HG03558 (cell line): ENCODE data around the gene CFAP221.

Experiments used
- ATAC-seq: cut with Tn5 transposase; IDR thresholded peaks from one replicate; pipeline ENCODE4 v1.9.1; 2021; ENCODE audit warnings: moderate number of reproducible peaks; ENCODE audit not compliant: unreplicated experiment; ENCODE audit errors: extremely low read depth

The CFAP221 gene

DNA sequence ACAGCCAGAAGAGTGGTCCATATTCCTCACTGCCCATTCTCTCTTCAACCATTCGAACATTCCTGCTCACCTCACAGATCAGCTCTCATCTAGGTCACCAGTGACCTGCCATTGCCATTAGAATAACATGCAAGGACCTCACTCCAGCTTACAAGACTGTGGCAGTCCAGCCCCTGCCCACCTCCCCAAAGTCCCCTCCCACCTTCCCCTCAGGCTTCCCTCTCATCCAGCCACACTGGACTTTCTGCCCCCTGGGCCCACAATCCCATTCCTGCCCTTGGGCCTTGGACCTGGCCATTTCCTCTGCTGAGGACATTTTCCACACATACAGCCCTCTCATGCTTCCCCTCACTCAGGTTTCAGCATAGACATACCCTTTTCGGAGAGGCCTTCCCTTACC is 129.5 kb downstream of the CFAP221 start:
- ATAC-seq = no peak

DNA sequence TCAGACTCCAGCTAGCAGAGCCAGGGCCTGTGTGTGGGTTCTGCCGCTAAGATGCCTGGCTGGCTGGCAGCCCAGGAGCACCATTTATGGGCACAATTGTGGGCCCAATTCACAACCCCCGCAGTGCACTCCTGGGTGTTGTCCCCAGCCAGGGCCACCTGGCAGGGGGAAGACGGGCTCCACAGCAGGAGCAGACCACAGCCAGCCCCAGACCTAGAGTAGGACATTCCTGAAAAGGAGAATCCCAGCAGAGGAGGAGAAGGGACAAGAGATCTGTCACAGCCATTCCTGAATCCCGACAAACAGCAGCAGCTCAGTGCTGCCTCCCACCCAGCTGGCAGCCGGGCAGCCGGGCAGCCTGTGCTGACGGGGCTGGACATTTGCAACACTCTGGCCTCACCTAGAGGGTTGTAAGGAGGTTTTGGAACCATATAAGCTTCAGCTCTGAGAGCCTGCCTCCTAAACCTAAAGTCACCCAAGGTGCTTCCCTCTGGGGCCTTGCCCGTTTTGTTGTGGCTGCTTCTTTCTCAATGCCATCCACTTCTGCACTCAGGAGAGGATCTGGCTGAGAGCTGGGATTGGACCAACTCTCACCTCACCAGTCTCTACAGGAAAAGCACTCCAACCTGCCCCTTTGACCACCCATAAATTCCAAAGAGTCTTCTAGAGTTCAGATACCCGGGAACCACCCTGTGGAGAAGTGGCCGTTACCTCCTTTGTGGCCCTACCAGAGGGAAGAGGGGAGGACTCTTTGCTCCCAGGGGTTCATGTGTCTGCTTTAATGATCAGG is 130.7 kb downstream of the CFAP221 start:
- ATAC-seq = no peak

DNA sequence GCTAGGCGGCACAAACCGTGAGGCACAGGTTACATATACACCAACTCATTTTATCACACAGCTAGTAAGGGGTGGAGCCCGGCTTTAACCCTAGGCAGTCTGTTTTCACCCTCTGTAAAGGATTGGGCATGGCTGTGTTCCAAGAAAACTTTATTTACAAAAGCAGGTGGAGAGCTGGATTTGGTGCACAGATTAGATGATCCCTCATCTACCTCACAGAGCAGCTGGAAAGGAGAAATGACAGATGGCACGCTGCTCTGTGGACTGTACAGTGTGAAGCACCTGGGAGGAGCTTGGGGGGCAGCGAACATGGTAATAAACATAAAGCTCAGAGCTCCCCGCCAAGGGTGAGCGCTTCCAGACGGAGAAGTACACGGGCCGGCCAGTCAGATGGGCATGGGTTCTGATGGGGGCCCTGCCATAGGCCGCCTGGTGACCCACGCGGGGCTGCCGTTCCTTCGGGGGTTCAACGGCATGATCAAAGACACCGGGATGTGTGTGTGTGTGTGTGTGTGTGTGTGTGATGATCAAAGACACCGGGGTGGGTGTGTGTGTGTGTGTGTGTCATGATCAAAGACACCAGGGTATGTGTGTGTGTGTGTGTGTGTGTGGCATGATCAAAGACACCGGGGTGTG is 133.9 kb downstream of the CFAP221 start:
- ATAC-seq = no peak

DNA sequence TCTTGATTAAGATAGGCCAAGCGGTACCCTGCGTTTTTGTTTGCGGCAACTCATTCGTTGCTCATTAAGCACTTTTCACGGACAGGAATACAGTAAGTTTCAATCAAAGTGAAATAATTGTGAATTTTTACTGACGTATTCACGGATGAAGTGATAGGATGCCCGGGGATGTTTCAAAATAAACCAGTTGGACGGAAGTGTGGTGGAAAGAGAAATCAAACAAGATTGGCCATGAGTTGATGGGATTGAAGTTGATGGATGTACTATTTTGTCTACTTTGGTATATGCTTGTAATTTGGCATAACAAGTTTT is 135.2 kb downstream of the CFAP221 start:
- no peak for ATAC-seq

DNA sequence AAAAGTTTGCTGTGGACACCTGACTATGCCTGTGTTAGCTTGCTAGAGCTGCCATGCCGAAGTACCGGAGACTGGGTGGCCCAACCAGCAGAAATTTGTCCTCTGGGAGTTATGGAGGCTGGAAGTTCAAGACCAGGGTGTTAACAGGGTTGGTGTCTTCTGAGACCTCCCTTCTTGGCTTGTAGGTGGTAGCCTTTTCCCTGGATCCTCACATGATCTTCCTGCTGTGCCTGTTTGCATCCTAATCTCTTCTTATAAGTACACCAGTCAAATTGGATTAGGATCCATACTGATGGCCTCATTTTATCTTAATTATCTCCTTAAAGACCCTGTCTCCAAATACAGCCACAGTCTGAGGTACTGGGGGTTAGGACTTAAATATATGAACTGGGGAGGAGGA is 135.6 kb downstream of the CFAP221 start:
- no peak for ATAC-seq

DNA sequence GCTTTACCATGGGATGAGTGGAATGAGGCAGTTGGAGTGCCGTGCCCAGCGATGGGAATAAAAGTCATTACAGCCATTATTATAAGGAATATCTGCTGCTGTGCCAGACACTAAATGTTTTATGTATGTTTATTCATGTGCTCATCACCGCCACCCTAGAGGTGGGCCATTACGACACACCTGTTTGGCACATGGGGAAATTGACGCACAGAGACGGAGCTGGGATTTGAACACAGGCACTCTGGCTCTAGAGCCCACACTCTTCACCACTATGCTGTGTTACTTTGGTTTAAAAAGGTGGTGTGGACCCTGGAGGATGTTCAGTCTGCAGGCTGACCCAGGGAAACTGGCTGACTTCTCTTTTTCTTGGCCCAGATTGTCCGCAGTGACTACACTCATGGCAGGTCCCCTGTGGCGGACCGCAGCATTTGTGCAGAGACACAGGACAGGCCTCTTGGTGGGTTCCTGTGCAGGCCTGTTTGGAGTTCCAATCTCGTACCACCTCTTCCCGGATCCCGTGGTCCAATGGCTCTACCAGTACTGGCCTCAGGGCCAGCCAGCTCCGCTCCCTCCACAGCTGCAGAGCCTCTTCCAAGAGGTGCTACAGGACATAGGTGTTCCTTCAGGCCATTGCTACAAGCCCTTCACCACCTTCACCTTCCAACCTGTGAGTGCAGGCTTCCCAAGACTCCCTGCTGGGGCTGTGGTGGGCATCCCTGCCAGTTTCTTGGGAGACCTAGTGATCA is 136.4 kb downstream of the CFAP221 start:
- ATAC-seq = no peak

DNA sequence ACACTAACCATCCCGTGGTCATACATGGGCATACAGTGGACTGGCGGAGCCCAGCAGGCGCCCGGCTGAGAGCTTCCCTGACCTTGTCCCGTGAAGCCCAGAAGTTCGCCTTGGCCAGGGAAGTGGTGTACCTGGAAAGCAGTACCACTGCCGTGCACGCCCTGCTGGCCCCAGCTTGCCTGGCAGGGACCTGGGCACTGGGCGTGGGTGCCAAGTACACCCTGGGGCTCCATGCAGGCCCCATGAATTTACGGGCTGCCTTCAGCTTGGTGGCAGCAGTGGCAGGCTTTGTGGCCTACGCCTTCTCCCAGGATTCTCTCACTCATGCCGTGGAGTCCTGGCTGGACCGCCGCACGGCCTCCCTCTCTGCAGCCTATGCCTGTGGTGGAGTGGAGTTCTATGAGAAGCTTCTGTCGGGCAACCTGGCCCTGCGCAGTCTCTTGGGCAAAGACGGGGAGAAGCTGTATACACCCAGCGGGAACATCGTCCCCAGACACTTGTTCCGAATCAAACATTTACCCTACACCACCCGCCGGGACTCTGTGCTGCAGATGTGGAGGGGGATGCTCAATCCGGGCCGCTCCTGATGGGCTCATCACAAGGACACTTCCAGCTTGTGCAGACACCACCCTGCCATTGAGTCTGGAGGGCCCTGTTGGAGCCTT is 137.1 kb downstream of the CFAP221 start:
- no peak for ATAC-seq

DNA sequence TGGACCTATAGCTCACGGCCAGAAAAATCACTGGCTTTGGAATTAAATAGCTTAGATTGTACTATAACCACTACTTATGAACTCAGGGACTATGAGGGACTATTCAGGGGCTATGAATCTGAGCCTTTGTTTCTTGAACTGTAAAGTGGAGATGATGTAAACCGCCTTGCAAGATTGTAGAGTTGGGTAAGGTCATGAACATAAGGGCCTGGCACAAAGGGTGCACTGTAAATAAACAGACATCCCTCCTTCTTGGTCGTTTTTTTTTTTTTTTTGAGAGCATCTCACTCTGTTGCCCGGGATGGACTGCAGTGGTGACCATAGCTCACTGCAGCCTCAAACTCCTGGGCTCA is 137.6 kb downstream of the CFAP221 start:
- ATAC-seq = no peak

DNA sequence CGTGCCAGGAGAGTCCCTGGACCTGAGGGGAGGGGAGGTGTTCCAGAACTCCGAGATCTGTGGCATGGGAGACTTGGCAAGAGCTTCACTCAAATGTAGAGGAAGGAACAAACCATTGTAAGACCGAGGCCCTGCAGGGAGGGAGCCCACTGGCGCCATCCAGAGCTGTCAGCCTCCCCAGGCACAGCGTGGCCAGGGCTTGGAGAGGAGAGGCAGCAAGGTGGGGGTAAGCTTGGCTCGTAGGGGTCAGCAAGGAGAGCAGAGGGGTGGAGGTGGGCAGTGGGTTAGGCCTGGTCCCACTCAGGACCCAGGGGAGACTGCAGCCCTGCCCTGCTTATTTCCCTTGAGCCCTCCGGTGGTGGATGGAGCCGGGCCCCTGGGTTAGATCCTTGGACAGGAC is 138.3 kb downstream of the CFAP221 start:
- no peak for ATAC-seq

DNA sequence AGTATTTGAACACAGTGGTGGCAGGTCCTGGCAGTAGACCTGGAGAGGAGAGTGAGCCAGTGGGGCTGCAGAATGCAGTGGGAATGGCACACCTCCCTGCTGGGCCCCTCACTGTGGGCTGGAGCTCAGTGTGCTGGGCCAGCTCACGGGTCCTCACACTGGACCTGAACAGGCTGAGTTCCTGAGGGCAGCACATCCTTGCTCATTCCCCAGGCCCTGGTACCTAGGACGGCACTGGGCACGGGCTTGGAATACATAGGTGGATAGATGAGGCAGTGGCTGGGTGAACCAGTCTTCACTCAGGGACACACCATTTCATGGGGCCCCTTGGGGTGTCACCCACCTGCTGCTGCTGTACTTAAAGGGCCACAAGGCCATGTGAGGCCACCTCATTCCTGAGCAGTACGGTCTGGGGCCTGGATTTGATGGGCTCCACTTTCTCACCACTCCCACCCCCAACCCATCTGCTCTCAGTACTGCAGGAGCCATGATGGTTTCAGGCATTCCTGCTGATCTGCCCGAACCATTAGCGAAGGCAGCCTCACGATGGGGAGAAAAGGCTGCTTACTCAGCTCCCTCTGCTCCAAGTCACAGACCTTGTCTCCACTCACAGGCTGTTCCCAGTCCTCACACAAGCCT is 138.9 kb downstream of the CFAP221 start:
- ATAC-seq = no peak

DNA sequence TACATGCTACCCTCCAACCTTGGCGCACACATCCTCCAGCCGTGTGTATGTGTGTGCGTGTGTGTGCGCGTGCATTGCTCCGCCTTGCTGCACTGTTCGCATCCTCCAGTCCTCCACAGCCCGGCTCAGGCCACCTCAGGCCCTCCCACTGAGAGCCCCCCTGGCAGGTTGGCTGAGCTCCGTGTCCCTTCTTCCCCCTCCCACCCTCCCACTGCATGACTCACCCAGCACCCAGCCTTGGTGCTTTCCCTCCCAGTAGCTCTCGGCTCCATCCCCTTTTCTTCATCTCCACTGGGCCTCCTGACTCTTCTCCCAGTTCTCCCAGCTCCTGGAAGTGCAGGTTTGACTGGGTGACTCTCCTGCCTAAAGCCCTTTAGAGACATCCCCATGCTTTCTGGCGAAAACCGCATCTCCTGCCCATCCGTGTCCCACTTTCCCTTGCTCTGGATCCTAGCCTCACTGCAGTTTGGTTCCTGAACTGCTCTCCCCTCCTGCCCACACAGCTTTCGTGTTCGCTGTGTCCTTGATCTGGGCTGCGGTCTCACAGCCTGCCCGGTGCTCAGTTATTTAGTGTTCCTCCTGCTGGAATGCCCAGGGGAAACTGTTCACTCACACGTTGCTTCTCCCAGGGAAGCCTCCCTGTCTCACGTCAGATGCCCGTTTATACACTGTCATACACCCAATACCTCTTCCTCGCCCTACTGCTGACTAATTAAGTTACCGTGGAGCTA is 139.6 kb downstream of the CFAP221 start:
- no peak for ATAC-seq

DNA sequence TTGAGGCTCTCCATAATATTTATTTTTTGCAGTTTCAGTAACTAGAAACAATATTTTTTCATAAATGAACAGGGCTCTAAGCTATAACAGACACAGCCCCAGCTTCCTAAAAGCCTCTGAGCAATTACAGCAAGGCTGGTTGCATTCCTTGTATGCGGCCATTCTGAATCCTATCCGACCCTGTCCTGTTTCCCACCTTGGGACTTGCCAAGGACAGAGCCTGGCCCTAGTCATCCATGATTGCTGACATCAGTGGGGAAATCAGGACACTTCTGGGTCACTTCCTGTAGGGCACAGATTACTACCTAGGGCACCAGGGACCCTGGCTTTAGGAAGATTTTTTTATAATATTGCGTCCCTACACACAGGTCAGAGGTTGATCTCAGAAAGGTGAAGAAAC is 140.3 kb downstream of the CFAP221 start:
- ATAC-seq = no peak

DNA sequence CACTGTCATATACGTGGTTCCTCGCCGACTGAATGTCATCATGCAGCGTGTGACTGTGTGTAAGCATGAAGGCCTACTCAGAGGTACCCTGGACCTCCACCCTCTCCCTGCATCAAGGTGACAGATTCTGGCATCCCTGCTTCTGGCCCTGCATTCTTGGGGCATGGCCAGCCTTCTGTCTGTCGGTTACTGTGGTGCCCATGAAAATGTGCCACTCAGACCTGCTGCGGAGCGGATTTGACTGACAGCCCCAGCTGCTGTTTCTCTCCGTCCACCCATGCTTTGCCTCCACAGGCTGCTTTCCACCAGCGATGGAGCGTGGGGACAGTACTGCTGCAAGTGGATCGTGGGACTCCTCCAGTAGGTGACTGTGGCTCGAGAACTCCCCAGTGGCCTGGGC is 144.4 kb downstream of the CFAP221 start:
- ATAC-seq = no peak

DNA sequence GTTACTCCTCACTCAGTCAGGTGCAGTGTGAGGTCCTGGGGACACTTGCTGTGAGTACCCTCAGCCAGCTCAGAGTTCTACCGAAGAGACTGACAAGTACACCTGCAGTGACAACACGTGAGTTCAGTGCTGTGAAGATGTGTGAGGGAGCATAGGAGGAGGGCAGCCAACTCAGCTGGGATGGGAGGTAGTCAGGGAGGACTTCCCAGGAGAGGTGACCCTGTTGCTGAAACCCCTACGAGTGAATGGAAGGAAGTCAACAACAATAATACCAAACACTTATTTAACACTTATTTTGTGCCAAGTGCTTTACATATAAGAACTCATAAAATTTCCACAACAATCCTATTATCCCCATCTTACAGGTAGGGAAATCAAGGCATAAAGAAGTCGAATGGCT is 145.0 kb downstream of the CFAP221 start:
- no peak for ATAC-seq

DNA sequence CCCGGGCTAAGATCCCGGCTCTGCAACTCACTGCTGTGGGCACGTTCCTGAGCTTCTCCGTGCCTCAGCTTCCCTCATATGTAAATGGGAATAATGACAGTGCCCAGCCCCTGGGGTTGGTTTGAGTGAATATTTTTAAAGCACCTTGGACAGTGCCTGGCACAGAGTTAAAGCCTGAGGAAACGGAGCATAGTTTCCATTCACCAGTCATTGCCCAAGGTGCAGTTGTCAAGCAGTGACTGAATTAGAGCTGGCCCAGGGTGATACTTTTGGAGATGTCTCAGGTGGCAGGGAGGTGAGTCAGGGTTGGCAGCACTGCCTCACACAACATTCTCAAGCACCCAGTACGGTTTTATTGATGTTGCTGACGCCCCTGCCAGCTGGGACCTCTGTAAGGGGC is 146.9 kb downstream of the CFAP221 start:
- no peak for ATAC-seq

DNA sequence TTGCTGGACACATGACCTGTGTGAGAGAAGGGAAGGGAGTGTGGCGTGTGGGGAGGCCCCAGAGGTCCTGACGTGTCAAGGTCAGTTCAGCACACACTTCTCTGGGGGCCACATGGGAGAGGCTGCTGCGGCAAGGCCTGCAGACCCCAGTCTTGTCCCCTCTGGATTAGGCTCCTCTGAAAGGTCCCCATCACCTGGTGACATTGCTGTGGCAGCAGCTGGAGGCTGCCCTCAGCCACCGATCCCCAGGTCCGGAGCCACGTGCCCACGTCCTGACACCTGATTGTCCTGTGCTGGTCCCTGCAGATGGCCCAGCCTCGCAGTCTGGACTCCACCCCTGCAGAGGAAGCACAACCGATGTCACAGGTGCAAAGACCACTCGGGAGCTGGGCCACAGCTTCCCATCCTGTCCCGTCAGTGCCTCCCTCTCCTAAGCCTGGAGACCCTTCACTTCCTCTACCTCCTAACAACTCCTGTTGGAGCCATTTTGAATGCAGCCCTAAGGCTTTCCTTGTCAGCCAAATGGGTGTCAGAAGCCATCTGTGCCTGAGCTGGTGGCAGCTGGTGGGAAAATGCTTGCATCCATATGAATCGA is 147.5 kb downstream of the CFAP221 start:
- no peak for ATAC-seq

DNA sequence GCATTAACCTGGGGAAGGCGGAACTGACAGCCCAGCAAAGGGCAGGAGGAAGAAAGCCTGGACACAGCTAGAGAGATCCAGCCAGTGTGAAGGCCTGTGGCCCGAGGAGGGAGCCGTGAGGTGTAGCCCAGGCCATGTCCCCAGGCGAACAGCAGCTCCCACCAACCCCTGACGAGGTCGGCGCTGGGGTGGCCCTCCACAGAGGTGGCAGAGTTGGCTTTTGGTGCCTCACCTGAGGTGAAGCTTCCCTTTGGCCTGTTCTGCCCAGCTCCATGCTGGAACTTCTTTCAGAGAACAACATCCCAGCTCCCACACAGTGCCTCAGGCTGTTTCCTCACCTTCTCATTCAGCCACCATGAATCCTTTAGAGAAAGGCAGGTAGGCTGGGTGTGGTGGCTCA is 148.1 kb downstream of the CFAP221 start:
- no peak for ATAC-seq

DNA sequence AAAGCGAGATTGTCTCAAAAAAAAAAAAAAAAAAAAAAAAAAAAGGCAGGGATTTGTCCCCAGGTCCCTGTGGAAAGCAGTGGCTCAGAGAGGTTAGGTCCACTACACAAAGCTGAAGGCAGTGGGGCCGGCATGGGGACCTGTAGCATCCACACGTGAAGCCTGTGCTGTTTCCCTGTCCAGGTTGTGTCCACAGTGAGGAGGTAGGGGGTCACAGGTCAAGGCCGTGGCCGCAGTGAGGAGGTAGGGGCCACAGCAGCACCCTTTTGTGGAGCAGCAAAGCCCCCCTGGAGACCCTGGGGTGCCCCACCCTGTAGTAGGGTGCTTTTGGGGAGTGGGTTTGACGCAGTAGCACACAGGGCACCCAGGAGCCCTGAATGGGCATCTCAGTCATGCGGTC is 148.7 kb downstream of the CFAP221 start:
- ATAC-seq = no peak

DNA sequence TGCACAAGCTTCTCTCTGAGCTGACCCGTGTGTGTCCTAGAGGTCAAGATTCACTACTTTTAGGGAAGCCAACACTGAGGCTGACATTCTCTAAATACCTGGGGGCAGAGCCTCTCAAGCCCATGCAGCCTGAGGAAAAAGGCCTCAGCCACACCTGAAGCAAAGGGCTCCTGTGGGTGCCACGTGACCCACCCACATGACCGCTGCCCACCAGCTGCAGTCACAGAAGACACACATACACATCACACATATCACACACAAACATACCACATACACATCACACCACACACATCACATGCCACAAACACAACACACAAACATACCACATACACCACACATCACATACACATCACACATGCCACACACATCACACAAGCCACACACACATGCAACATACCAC is 149.3 kb downstream of the CFAP221 start:
- no peak for ATAC-seq

DNA sequence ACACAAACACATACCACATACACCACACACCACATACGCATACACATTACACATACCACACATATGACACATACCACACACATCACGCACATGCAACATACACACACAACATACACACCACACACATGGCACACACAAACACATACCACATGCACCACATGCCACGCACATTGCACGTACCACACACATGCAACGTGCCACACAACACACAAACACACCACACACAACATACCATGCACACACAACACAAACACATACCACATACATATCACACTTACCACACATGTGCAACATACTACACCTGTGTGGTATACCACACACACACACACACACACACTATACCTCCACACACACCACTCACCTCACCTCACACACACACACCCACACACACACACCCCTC is 149.7 kb downstream of the CFAP221 start:
- no peak for ATAC-seq
